A549 (cell line): ENCODE data around the gene BMP7. TPM values are rescaled to one million over a fixed set of nuclear protein-coding genes. Genes with fewer than 3 reads are reported as not detected.

Experiments used
- ATAC-seq, 2 experiments: fragments of 200-7000 bp in 1 of 2; fragments of >200 bp in 1 of 2; cut with Nextera tagmentation in 1 of 2; cut with Tn5 transposase in 1 of 2; 3 replicates each; pipeline versions ENCODE4 v1.8.0 to v1.9.1; 2018 to 2020; ENCODE audit warnings: mild to moderate bottlenecking in 1 of 2, moderate library complexity in 1 of 2
- CTCF ChIA-PET: fragments of 300-600 bp; sonication (Branson Sonifier 250); formaldehyde crosslinking; extraction: SDS; loops from one replicate; lab custom pipeline; 2021; ENCODE audit warnings: antibody characterized with exemption, inconsistent platforms; lab: Yijun Ruan, JAX
- POLR2A ChIA-PET: fragments of 350-600 bp; formaldehyde crosslinking; extraction: SDS; loops from one replicate; lab custom pipeline; 2021; ENCODE audit warnings: antibody characterized with exemption, inconsistent platforms; lab: Yijun Ruan, JAX
- DNase-seq, 2 experiments: peaks; one replicate each; pipeline versions ENCODE4 v3.0.0 to v3.0.0-alpha.2; 2011 to 2016; ENCODE audit warnings: low read depth in 1 of 2, low spot score in 1 of 2
- FAIRE-seq: peaks from 2 replicates; lab custom pipeline; 2011; peaks lifted over from hg19 to GRCh38; lab: Jason Lieb, UNC
- H3K27ac ChIP-seq, 2 experiments: fragments of >200 bp; sonication (Bioruptor Twin); formaldehyde crosslinking; 3 replicates each; pipeline ENCODE4 v1.5.1; 2016 to 2017
- H3K4me1 ChIP-seq: fragments of >200 bp; sonication (Bioruptor Twin); formaldehyde crosslinking; 3 replicates; pipeline ENCODE4 v1.6.1; 2016
- H3K4me2 ChIP-seq: fragments of >200 bp; sonication (Bioruptor Twin); formaldehyde crosslinking; 3 replicates; pipeline ENCODE4 v1.6.1; 2016
- H3K4me3 ChIP-seq: fragments of >200 bp; sonication (Bioruptor Twin); formaldehyde crosslinking; 3 replicates; pipeline ENCODE4 v1.5.1; 2016
- H3K9me3 ChIP-seq: fragments of >200 bp; sonication (Bioruptor Twin); formaldehyde crosslinking; 3 replicates; pipeline ENCODE4 v1.6.1; 2016
- BHLHE40 ChIP-seq: IDR thresholded peaks from 2 replicates; pipeline ENCODE4 v1.6.1; 2012; ENCODE audit warnings: low read depth, low read length, inconsistent platforms
- CBX2 ChIP-seq: fragments of 200-600 bp; sonication (generic); IDR thresholded peaks from 2 replicates; pipeline ENCODE4 v1.6.1; 2016; ENCODE audit warnings: low read depth, mild to moderate bottlenecking, borderline replicate concordance
- CBX8 ChIP-seq: fragments of 200-600 bp; sonication (generic); IDR thresholded peaks from 2 replicates; pipeline ENCODE4 v1.6.1; 2016
- CEBPB ChIP-seq, 2 experiments: fragments of >200 bp in 1 of 2; sonication (Bioruptor Twin) in 1 of 2; formaldehyde crosslinking in 1 of 2; IDR thresholded peaks; 2 replicates each; pipeline ENCODE4 v1.6.1; 2012 to 2016
- CHD2 ChIP-seq: fragments of 150-350 bp; IDR thresholded peaks from 2 replicates; pipeline ENCODE4 v1.6.1; 2014; ENCODE audit warnings: low read length; ENCODE audit not compliant: partially characterized antibody
- EP300 ChIP-seq, 2 experiments: fragments of >200 bp; sonication (Bioruptor Twin); formaldehyde crosslinking; IDR thresholded peaks; 2 replicates in 1 of 2; 3 replicates in 1 of 2; pipeline ENCODE4 v1.6.1; 2016 to 2017
- HDAC2 ChIP-seq: fragments of 200-600 bp; sonication (generic); IDR thresholded peaks from 2 replicates; pipeline ENCODE4 v1.6.1; 2016
- HOXA7 ChIP-seq: fragments of 250-450 bp; sonication (Bioruptor Pico); IDR thresholded peaks from 2 replicates; pipeline ENCODE4 v1.5.0; 2020; ENCODE audit warnings: mild to moderate bottlenecking, moderate library complexity
- KDM5A ChIP-seq: fragments of 200-600 bp; sonication (generic); IDR thresholded peaks from 2 replicates; pipeline ENCODE4 v1.6.1; 2016; ENCODE audit warnings: antibody characterized with exemption, mild to moderate bottlenecking
- MAFK ChIP-seq: fragments of 450-650 bp; IDR thresholded peaks from 2 replicates; pipeline ENCODE4 v1.6.1; 2014; ENCODE audit not compliant: partially characterized antibody
- NR3C1 ChIP-seq: fragments of >200 bp; sonication (Bioruptor Twin); formaldehyde crosslinking; IDR thresholded peaks from 3 replicates; pipeline ENCODE4 v1.6.1; 2017
- PHF8 ChIP-seq: fragments of 200-600 bp; sonication (generic); IDR thresholded peaks from 2 replicates; pipeline ENCODE4 v1.6.1; 2016; ENCODE audit warnings: low read depth, mild to moderate bottlenecking, antibody characterized with exemption, moderate library complexity, borderline replicate concordance
- POLR2A ChIP-seq: IDR thresholded peaks from 2 replicates; pipeline ENCODE4 v1.6.1; 2012; ENCODE audit warnings: mild to moderate bottlenecking, low read length
- RAD21 ChIP-seq, 2 experiments: fragments of >200 bp in 1 of 2; sonication (Bioruptor Twin) in 1 of 2; formaldehyde crosslinking in 1 of 2; IDR thresholded peaks in 1 of 2; conservative IDR thresholded peaks in 1 of 2; 2 replicates in 1 of 2; 3 replicates in 1 of 2; pipeline ENCODE4 v1.6.1; 2012 to 2018; ENCODE audit warnings: inconsistent platforms in 1 of 2
- RNF2 ChIP-seq: fragments of 200-600 bp; sonication (generic); IDR thresholded peaks from 2 replicates; pipeline ENCODE4 v1.6.1; 2016; ENCODE audit warnings: low read depth, mild to moderate bottlenecking, antibody characterized with exemption, moderate library complexity, borderline replicate concordance
- SREBF2 ChIP-seq: fragments of 450-650 bp; IDR thresholded peaks from 2 replicates; pipeline ENCODE4 v1.6.1; 2014; ENCODE audit warnings: mild to moderate bottlenecking, moderate library complexity
- ZC3H11A ChIP-seq: fragments of 450-650 bp; IDR thresholded peaks from 2 replicates; pipeline ENCODE4 v1.6.1; 2014; ENCODE audit warnings: antibody characterized with exemption, mild to moderate bottlenecking
- ZSCAN20 ChIP-seq: fragments of 250-450 bp; sonication (Bioruptor Pico); IDR thresholded peaks from 2 replicates; pipeline ENCODE4 v1.8.0; 2022; ENCODE audit warnings: mild to moderate bottlenecking, moderate library complexity
- WGBS: methylation state at CpG from one replicate; pipeline ENCODE4 v1.1.6; 2017; ENCODE audit errors: missing lambda C conversion rate; 5-methylcytosine and 5-hydroxymethylcytosine counted together
- polyA plus RNA-seq, 4 experiments: library from polyadenylated mRNA; depleted of rRNA in 3 of 4; stranded (reverse); fragments of >200 nt; fragmentation: RNase III in 1 of 4; extraction: RNeasy Plus Mini Kit Qiagen cat#74134 plus additional on column Dnase treatment in 1 of 4; gene quantifications; 2 replicates in 3 of 4; 3 replicates in 1 of 4; pipeline ENCODE4 v1.2.3, GENCODE V29; 2011 to 2017
- TF ChIP-seq, protein P1 (sequence below): fragments of 200-600 bp; sonication (generic); IDR thresholded peaks from 2 replicates; pipeline ENCODE4 v1.6.1; 2016; ENCODE audit warnings: antibody characterized with exemption, mild to moderate bottlenecking, moderate library complexity
- TF ChIP-seq, protein P2 (sequence below): fragments of >200 bp; sonication (Bioruptor Twin); formaldehyde crosslinking; IDR thresholded peaks from 2 replicates; pipeline ENCODE4 v1.6.1; 2016
- TF ChIP-seq, protein P3 (sequence below): fragments of 450-650 bp; IDR thresholded peaks from 2 replicates; pipeline ENCODE4 v1.6.1; 2014; ENCODE audit warnings: antibody characterized with exemption
- TF ChIP-seq, protein P4 (sequence below): IDR thresholded peaks from 2 replicates; pipeline ENCODE4 v1.6.1; 2012
- TF ChIP-seq, protein P5 (sequence below): fragments of 250-450 bp; sonication (Bioruptor Pico); IDR thresholded peaks from 2 replicates; pipeline ENCODE4 v1.5.0; 2021; ENCODE audit warnings: mild to moderate bottlenecking, moderate library complexity, borderline replicate concordance

Gene BMP7
- polyA plus RNA-seq, 2 of the 4 experiments (the other 2 are of a cell fraction) = 0.08 to 0.22 TPM

GRCh38 chr20:57139342-57140093 lies 126.9 kb downstream of the BMP7 start:
- ChIA-PET POLR2A (no interaction called here), CTCF (no interaction called here)
- Histone ChIP-seq H3K9me3 (no peaks in the 10 kb centered on the region), H3K4me2 (no peak overlapping the region), H3K4me1 (no peaks in the 10 kb centered on the region), H3K4me3 (no peak overlapping the region), H3K27ac (no peak overlapping the region)
- no peak for ATAC-seq
- TF ChIP-seq SREBF2 = no peak
- peak in 1 of 2 experiments; percentile 41; a peak in 1 of 4 replicates for TF ChIP-seq CEBPB (IDR thresholded peaks at IDR 0.05)
- TF ChIP-seq, protein P1, sequence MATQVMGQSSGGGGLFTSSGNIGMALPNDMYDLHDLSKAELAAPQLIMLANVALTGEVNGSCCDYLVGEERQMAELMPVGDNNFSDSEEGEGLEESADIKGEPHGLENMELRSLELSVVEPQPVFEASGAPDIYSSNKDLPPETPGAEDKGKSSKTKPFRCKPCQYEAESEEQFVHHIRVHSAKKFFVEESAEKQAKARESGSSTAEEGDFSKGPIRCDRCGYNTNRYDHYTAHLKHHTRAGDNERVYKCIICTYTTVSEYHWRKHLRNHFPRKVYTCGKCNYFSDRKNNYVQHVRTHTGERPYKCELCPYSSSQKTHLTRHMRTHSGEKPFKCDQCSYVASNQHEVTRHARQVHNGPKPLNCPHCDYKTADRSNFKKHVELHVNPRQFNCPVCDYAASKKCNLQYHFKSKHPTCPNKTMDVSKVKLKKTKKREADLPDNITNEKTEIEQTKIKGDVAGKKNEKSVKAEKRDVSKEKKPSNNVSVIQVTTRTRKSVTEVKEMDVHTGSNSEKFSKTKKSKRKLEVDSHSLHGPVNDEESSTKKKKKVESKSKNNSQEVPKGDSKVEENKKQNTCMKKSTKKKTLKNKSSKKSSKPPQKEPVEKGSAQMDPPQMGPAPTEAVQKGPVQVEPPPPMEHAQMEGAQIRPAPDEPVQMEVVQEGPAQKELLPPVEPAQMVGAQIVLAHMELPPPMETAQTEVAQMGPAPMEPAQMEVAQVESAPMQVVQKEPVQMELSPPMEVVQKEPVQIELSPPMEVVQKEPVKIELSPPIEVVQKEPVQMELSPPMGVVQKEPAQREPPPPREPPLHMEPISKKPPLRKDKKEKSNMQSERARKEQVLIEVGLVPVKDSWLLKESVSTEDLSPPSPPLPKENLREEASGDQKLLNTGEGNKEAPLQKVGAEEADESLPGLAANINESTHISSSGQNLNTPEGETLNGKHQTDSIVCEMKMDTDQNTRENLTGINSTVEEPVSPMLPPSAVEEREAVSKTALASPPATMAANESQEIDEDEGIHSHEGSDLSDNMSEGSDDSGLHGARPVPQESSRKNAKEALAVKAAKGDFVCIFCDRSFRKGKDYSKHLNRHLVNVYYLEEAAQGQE = no peak
- TF ChIP-seq MAFK = peak; percentile 42
- TF ChIP-seq PHF8 = no peak
- 77% methylated on average over 8 of the region's 8 CpGs for WGBS
- no peak for DNase-seq
- FAIRE-seq = no peak

GRCh38 chr20:57138198-57138995 lies 128.0 kb downstream of the BMP7 start:
- H3K4me3 ChIP-seq = no peak overlapping the region
- no peaks in the 10 kb centered on the region for H3K4me1 ChIP-seq
- no peak for DNase-seq
- FAIRE-seq = no peak
- ChIA-PET POLR2A (no interaction called here), CTCF (no interaction called here)
- H3K9me3 ChIP-seq = no peaks in the 10 kb centered on the region
- WGBS = 63% methylated on average over 17 of the region's 17 CpGs
- TF ChIP-seq, protein P2, sequence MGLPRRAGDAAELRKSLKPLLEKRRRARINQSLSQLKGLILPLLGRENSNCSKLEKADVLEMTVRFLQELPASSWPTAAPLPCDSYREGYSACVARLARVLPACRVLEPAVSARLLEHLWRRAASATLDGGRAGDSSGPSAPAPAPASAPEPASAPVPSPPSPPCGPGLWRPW = no peak
- TF ChIP-seq BHLHE40 = no peak
- no peak for TF ChIP-seq HOXA7 (CRISPR knock-in tag)
- no peak for TF ChIP-seq CBX8
- no peak for TF ChIP-seq NR3C1
- TF ChIP-seq EP300 (IDR thresholded peaks at IDR 0.05) = no peak
- TF ChIP-seq CHD2 = no peak
- no peak for TF ChIP-seq HDAC2
- TF ChIP-seq RNF2 = no peak
- TF ChIP-seq ZSCAN20 = no peak
- ATAC-seq = no peak
- no peak overlapping the region for H3K27ac ChIP-seq
- no peak overlapping the region for H3K4me2 ChIP-seq

- H3K27ac ChIP-seq = no peak overlapping the region
- no peak for ATAC-seq
- DNase-seq = no peak
- H3K4me1 ChIP-seq = no peaks in the 10 kb centered on the region
- no peak for FAIRE-seq
- CTCF ChIA-PET = interaction anchor here (0.8 kb wide), 1 partner anchor 10 kb away, joined by 3 read pairs; no protein-coding TSS in a partner anchor
- POLR2A ChIA-PET = no interaction called here
- H3K4me2 ChIP-seq = no peak overlapping the region
- no peak overlapping the region for H3K4me3 ChIP-seq
- no peaks in the 10 kb centered on the region for H3K9me3 ChIP-seq
- WGBS = 67% methylated on average over 1 of the region's 1 CpG
- TF ChIP-seq, protein P3, sequence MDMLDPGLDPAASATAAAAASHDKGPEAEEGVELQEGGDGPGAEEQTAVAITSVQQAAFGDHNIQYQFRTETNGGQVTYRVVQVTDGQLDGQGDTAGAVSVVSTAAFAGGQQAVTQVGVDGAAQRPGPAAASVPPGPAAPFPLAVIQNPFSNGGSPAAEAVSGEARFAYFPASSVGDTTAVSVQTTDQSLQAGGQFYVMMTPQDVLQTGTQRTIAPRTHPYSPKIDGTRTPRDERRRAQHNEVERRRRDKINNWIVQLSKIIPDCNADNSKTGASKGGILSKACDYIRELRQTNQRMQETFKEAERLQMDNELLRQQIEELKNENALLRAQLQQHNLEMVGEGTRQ = no peak
- TF ChIP-seq RAD21 (conservative IDR thresholded peaks at IDR 0.05 in 1 of 2, IDR thresholded peaks at IDR 0.05 in 1 of 2) (no peak), CBX2 (no peak), KDM5A (no peak), ZC3H11A (no peak), POLR2A (no peak)
- TF ChIP-seq, protein P4, sequence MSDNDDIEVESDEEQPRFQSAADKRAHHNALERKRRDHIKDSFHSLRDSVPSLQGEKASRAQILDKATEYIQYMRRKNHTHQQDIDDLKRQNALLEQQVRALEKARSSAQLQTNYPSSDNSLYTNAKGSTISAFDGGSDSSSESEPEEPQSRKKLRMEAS = no peak
- TF ChIP-seq, protein P5, sequence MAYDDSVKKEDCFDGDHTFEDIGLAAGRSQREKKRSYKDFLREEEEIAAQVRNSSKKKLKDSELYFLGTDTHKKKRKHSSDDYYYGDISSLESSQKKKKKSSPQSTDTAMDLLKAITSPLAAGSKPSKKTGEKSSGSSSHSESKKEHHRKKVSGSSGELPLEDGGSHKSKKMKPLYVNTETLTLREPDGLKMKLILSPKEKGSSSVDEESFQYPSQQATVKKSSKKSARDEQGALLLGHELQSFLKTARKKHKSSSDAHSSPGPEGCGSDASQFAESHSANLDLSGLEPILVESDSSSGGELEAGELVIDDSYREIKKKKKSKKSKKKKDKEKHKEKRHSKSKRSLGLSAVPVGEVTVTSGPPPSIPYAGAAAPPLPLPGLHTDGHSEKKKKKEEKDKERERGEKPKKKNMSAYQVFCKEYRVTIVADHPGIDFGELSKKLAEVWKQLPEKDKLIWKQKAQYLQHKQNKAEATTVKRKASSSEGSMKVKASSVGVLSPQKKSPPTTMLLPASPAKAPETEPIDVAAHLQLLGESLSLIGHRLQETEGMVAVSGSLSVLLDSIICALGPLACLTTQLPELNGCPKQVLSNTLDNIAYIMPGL (CRISPR knock-in tag) = no peak
- TF ChIP-seq, protein P1 = no peak
These were observed 128.8 kb downstream of the BMP7 start for GRCh38 chr20:57137676-57138075.
